Smooth muscle cell (in vitro differentiated cells): ENCODE results near the gene UBE2V1. TPM values are rescaled to one million over a fixed set of nuclear protein-coding genes. Genes with fewer than 3 reads are reported as not detected.

Experiments
- DNase-seq: peaks from one replicate; lab custom pipeline; 2025; ENCODE audit not compliant: unreplicated experiment; lab: John Stamatoyannopoulos, UW
- H2AFZ ChIP-seq: fragments of 200-600 bp; sonication (generic); 2 replicates; pipeline ENCODE4 v1.6.0; 2016; ENCODE audit warnings: antibody characterized with exemption, low read depth, mild to moderate bottlenecking
- H3F3A ChIP-seq: fragments of 200-600 bp; sonication (generic); 2 replicates; pipeline ENCODE4 v1.6.0; 2017; ENCODE audit warnings: antibody characterized with exemption, low read depth
- H3K27ac ChIP-seq: fragments of 200-600 bp; sonication (generic); 2 replicates; pipeline ENCODE4 v1.5.1; 2016; ENCODE audit warnings: low read depth, mild to moderate bottlenecking
- H3K27me3 ChIP-seq: fragments of 200-600 bp; sonication (generic); 2 replicates; pipeline ENCODE4 v1.6.1; 2016; ENCODE audit warnings: low read depth, mild to moderate bottlenecking
- H3K36me3 ChIP-seq: fragments of 200-600 bp; sonication (generic); 2 replicates; pipeline ENCODE4 v1.5.1; 2016; ENCODE audit warnings: low read depth
- H3K4me1 ChIP-seq: fragments of 200-600 bp; sonication (generic); 2 replicates; pipeline ENCODE4 v1.5.1; 2016; ENCODE audit warnings: low read depth
- H3K4me2 ChIP-seq: fragments of 200-600 bp; sonication (generic); 2 replicates; pipeline ENCODE4 v1.6.0; 2016; ENCODE audit warnings: mild to moderate bottlenecking
- H3K4me3 ChIP-seq: fragments of 200-600 bp; sonication (generic); 2 replicates; pipeline ENCODE4 v1.5.1; 2016; ENCODE audit warnings: mild to moderate bottlenecking
- H3K79me2 ChIP-seq: fragments of 200-600 bp; sonication (generic); 2 replicates; pipeline ENCODE4 v1.6.0; 2016; ENCODE audit warnings: low read depth, mild to moderate bottlenecking
- H3K9ac ChIP-seq: fragments of 200-600 bp; sonication (generic); 2 replicates; pipeline ENCODE4 v1.6.0; 2016; ENCODE audit warnings: low read depth
- H3K9me3 ChIP-seq: fragments of 200-600 bp; sonication (generic); replicated peaks from 2 replicates; pipeline ENCODE4 v1.5.1; 2016; ENCODE audit warnings: low read depth
- H4K20me1 ChIP-seq: fragments of 200-600 bp; sonication (generic); 2 replicates; pipeline ENCODE4 v1.6.0; 2016; ENCODE audit warnings: low read depth
- CTCF ChIP-seq: fragments of 200-600 bp; sonication (generic); IDR thresholded peaks from 2 replicates; pipeline ENCODE4 v1.5.1; 2017; ENCODE audit warnings: borderline replicate concordance, mild to moderate bottlenecking, antibody characterized with exemption; ENCODE audit not compliant: insufficient read depth, poor library complexity, severe bottlenecking
- WGBS: methylation state at CpG from one replicate; pipeline ENCODE4 v1.1.7; 2016; ENCODE audit warnings: low lambda C conversion rate; 5-methylcytosine and 5-hydroxymethylcytosine counted together
- polyA plus RNA-seq: library from polyadenylated mRNA; unstranded; fragments of >200 nt; fragmentation: Nextera tagmentation; extraction: Ambion mirVana; gene quantifications from 2 replicates; pipeline ENCODE4 v1.2.1, GENCODE V29; 2016
- total RNA-seq: library from RNA; depleted of rRNA; stranded (reverse); fragments of >200 nt; gene quantifications from 2 replicates; pipeline ENCODE4 v1.2.3, GENCODE V29; 2014

UBE2V1 gene
- total and polyA plus RNA-seq, 2 experiments from 2014 or later: 94.8 to 128 TPM

GRCh38 chr20:50034567-50035180 is 78.3 kb downstream of the UBE2V1 start:
- no peak for TF ChIP-seq CTCF
- Histone ChIP-seq H3K36me3 (no peaks in the 10 kb centered on the region), H3K9ac (peak overlapping the region; percentile 70), H2AFZ (no peak overlapping the region), H3K79me2 (no peaks in the 10 kb centered on the region), H4K20me1 (no peaks in the 10 kb centered on the region), H3K4me3 (no peak overlapping the region), H3K27me3 (no peaks in the 10 kb centered on the region), H3K4me1 (no peaks in the 10 kb centered on the region), H3K9me3 (no peaks in the 10 kb centered on the region), H3K4me2 (no peak overlapping the region), H3K27ac (peak overlapping the region; percentile 80), H3F3A (peaks cover 7% of the 10 kb centered on the region)
- 64% methylated on average over 7 of the region's 9 CpGs for WGBS
- no peak for DNase-seq

GRCh38 chr20:50032955-50033666 is 79.8 kb downstream of the UBE2V1 start:
- no peak overlapping the region for H3K4me2 ChIP-seq
- H3K36me3 ChIP-seq: no peaks in the 10 kb centered on the region
- H3K4me1 ChIP-seq: no peaks in the 10 kb centered on the region
- WGBS: 88% methylated on average over 9 of the region's 9 CpGs
- H4K20me1 ChIP-seq: no peaks in the 10 kb centered on the region
- peaks cover 16% of the 10 kb centered on the region for H3F3A ChIP-seq
- TF ChIP-seq CTCF: no peak
- DNase-seq: no peak
- no peaks in the 10 kb centered on the region for H3K9me3 ChIP-seq
- no peaks in the 10 kb centered on the region for H3K79me2 ChIP-seq
- no peaks in the 10 kb centered on the region for H3K27me3 ChIP-seq
- H3K4me3 ChIP-seq: no peak overlapping the region
- H3K27ac ChIP-seq: peak overlapping the region; percentile 80
- no peak overlapping the region for H2AFZ ChIP-seq
- H3K9ac ChIP-seq: no peak overlapping the region

Other genes starting within 250 kb of the UBE2V1 start
- 3.3 and 3.9 TPM in 2 replicates for gene SPATA2, start 197.6 kb downstream of the UBE2V1 start, total RNA-seq
- gene SPATA2, start 197.6 kb downstream of the UBE2V1 start, polyA plus RNA-seq: 9.1 and 9.9 TPM in 2 replicates
- 54.2 and 62.7 TPM in 2 replicates for gene RNF114, start 176.8 kb downstream of the UBE2V1 start, total RNA-seq
- 80.5 and 87.2 TPM in 2 replicates for gene RNF114, start 176.8 kb downstream of the UBE2V1 start, polyA plus RNA-seq
- gene SNAI1, start 130.2 kb downstream of the UBE2V1 start, total RNA-seq: 3.7 and 5.6 TPM in 2 replicates
- gene SNAI1, start 130.2 kb downstream of the UBE2V1 start, polyA plus RNA-seq: 16.1 and 20.7 TPM in 2 replicates
- gene PEDS1, start 40.6 kb upstream of the UBE2V1 start, total RNA-seq: 36.6 and 45.8 TPM in 2 replicates
- gene PEDS1, start 40.6 kb upstream of the UBE2V1 start, polyA plus RNA-seq: 47.4 and 64.3 TPM in 2 replicates
- gene CEBPB, start 77.7 kb upstream of the UBE2V1 start, total RNA-seq: 32.0 and 38.0 TPM in 2 replicates
- gene CEBPB, start 77.7 kb upstream of the UBE2V1 start, polyA plus RNA-seq: 112 and 117 TPM in 2 replicates